Stimulated activated CD8-positive, alpha-beta memory T cell treated with anti-CD3 and anti-CD28 coated beads, Interleukin-4, amount 100 ng/mL, for 1 hour (primary cell): ENCODE measurements around the gene TRIM71.
"Not testable (repeated sequence)": the region's sequence is repeated elsewhere in the genome, so short reads cannot be mapped to it uniquely, and the experiment has no call there.

Source experiments
- DNase-seq, 2 donors: peaks; one replicate each; pipeline ENCODE4 v3.0.0-alpha.2; 2020; ENCODE audit warnings: low read depth in 2 of 2, low spot score in 1 of 2

TRIM71 gene

DNA sequence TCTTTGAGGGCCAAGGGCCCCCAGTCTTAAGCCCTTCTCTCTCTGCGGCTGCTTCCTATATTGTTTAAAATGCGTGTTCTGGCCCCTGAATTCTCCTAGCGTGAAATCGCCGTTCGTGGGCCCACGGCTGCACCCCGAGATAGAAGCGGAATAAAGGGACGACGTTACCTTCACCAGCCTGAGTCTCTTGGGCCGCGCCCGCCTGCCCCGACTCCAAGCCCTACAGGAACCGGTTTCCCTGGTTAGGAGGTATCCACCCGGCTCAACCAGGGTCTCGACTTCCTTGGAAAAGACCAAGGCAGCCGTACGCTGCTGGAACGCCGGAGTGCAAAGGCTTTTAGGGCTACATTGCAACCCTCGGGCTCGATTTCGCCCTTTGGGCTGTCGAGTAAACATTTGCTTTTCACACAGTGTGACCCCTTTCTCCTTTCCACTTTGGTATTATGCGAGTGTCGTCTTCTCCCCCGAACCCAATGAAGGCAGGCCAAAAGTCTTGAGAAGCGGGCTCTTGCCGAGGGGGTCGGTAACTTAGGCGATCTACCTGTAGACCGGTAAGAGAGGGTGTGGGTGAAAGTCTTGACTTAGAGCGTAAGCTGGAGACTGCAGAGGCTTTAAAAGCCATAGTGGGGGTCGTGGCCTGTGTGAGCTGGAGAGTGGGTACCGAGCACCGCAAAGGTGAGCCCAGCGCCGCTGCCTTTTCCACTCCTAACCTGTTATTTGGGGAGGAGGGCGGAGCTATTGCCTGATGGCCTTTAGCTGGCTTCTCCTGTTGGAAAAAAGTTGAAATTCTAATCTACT lies 2.0 kb downstream of the TRIM71 start:
- no peak for DNase-seq

GRCh38 chr3:32820430-32820829 lies 2.6 kb downstream of the TRIM71 start:
- DNase-seq, result no peak

DNA sequence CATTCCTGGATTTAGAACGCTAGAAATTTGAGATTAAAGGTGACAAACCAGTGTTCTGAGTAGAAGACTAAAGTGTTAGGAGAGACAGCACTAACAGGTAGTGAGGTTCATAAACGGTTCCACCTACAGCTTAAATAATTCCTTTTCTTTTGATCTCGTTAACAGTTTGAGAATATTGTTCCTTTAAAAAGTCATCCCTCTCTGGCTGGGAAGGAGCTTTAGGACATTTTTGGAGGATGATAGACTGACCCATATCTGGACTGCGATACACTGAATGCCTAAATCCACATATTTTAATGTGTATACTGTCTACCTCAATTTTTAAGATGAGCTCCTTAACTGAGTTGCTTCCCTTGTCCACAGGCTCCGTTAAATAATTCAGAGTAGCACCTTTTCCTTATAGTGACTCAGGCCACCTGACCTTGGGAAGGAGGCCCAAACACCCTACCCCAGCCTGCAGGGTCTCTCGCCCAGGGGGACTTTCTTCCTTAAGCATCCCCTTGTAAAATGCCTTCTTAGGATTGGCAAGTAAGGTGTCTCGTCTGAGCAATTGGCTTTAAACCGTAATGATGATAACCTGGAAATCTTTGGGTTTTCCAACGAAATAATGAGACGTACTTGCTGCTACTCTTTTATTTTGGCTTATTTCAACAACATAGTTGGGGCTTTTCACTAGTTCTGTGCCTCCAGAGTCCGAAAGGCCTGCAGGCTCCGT lies 3.3 kb downstream of the TRIM71 start:
- DNase-seq, result no peak

GRCh38 chr3:32821686-32822296 lies 4.0 kb downstream of the TRIM71 start:
- DNase-seq, result no peak

DNA sequence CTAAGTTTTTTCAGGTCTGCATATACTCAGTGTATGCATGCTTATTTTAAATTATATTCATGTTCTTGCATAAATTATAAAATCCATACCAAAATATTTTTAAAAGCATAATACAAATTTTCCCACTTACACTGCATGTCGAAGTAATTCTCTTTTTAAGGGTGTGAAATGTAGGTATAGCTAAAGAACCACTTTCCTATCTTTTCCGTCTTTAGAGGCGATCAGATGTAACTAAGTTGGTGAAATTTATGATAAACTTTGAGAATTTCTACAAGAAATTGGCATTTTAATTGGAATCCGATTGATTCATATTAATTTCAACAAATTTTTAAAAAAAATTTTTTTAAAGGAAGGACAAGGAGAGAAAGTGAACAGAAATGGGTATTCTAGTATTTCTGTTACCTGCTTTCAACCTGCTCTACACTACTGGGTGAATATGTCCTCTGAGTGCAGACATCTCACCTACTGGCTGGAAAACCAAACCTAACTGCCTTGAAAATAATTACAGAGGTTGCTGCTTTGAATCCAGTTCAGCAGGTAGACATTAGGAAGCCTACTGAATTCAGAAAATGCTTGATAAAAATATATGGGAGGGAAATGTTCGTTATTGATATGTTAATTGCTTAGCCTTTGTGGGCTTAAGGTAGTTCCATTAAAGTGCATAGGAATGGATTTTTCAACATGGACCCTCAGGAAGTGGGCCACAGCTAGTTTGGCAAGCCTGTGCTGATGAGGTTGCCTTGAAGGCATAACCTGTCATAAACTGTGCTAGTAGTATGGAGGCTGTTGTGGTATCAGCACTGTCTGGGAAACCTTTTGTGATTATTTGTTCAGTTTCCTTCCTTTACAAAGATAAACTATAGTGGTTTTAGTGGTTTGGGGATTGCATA lies 5.1 kb downstream of the TRIM71 start:
- no peak for DNase-seq

GRCh38 chr3:32823641-32824184 lies 5.9 kb downstream of the TRIM71 start:
- not testable (repeated sequence) for DNase-seq

- no peak for DNase-seq
Measured at GRCh38 chr3:32825601-32826375, 8.0 kb downstream of the TRIM71 start.

GRCh38 chr3:32831062-32831461 lies 13.3 kb downstream of the TRIM71 start:
- DNase-seq, result no peak

GRCh38 chr3:32831791-32832190 lies 14.0 kb downstream of the TRIM71 start:
- no peak for DNase-seq

- DNase-seq, result no peak
Measured at GRCh38 chr3:32832193-32832592, 14.4 kb downstream of the TRIM71 start.

GRCh38 chr3:32835049-32835371 lies 17.2 kb downstream of the TRIM71 start:
- no peak for DNase-seq

DNA sequence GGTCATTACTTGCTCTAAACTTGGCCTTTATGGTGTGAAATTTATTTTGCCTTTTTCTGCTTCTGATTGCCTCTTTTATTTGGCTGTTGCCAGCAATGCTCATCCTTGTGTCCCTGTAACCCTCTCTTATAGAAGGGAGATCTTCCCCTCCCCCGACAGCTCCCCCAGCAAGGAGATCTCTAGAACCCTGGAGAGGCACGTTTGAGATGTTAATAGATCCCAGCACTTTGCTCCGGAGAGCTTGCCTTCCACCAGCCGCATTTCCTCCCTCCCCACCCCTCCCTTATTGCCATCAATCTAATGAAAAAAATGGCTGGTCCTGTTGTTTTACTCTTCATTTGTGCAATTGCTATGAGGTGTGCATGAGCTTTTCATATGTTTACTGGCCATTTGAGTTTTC lies 18.2 kb downstream of the TRIM71 start:
- no peak for DNase-seq

- DNase-seq, result no peak
Measured at GRCh38 chr3:32836601-32837000, 18.8 kb downstream of the TRIM71 start.

DNA sequence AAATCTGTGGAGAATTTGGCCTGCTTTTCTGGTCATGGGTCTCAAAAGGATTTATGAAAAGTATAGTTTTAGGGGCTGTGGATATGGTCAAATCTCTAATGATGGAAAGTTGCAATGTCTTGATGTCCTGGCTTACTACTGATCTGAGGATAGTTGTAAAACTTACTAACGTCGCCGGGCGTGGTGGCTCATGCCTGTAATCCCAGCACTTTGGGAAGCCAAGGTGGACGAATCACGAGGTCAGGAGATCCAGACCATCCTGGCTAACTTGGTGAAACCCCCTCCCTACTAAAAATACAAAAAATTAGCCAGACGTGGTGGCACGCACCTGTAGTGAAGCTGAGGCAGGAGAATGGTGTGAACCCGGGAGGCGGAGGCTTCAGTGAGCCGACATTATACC lies 19.6 kb downstream of the TRIM71 start:
- DNase-seq, result no peak

GRCh38 chr3:32837789-32838188 lies 20.0 kb downstream of the TRIM71 start:
- no peak for DNase-seq

GRCh38 chr3:32839714-32840085 lies 21.9 kb downstream of the TRIM71 start:
- DNase-seq, result no peak

DNA sequence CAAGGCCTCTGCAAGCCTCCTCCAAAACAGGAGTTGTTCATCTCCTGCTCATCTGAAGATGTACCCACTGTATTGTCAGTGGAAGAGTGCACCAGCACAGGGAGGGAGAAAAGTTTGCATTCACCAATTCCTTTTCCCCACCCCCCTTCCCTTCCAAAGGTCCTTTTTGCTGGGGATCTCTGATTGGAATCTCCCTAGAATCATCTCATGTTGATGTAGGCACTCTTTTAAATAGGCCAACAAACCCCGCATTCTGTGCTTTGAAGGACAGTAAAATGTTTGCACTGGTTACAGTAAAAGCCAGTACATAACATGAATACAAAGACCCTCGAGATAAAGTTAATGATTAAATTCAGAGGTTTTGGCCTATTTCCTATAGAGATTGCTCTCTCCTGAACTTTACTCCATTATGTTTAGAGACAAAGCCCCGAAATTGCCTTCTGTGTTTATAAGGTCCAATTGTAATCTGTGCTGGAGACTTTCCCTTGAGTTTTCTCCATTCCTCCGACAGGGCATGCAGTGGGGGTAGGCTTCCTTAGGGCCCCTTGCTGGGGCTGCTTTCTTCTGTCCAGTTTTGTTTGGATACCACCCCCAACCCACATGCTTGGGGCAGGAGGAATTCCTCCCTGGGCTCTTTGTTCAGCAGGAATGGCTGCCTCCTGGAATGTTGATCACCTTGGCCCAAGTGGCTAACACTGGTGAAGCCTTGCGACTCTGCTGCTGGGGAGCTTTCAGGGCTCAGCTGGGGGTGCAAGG lies 22.5 kb downstream of the TRIM71 start:
- DNase-seq, result no peak

DNA sequence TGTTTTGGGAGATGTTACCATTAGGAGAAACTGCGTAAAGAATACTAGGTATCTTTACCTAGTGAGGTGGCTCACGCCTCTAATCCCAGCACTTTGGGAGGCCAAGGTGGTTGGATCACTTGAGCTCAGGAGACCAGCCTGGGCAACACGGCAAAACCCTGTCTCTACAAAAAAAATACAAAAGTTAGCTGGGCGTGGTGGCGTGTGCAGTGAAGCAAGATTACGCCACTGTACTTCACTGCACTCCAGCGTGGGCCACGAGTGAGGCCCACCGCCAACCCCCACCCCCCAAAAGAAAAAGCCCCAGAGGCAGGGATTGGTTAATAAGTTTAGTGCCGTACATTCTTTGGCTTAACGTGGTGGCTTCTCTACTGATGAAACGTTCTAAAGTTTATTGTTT lies 23.5 kb downstream of the TRIM71 start:
- DNase-seq, result no peak

GRCh38 chr3:32841867-32842470 lies 24.2 kb downstream of the TRIM71 start:
- no peak for DNase-seq
